Smooth muscle cell (in vitro differentiated cells): ENCODE measurements around the gene RPL36AL. TPM values are rescaled to one million over a fixed set of nuclear protein-coding genes. Genes with fewer than 3 reads are reported as not detected.
A peak's percentile ranks its signal among the peaks of the same experiment; 100 is the strongest.

ENCODE experiments used
- DNase-seq: peaks from one replicate; lab custom pipeline; 2025; ENCODE audit not compliant: unreplicated experiment; lab: John Stamatoyannopoulos, UW
- H2AFZ ChIP-seq: fragments of 200-600 bp; sonication (generic); 2 replicates; pipeline ENCODE4 v1.6.0; 2016; ENCODE audit warnings: antibody characterized with exemption, low read depth, mild to moderate bottlenecking
- H3F3A ChIP-seq: fragments of 200-600 bp; sonication (generic); 2 replicates; pipeline ENCODE4 v1.6.0; 2017; ENCODE audit warnings: antibody characterized with exemption, low read depth
- H3K27ac ChIP-seq: fragments of 200-600 bp; sonication (generic); 2 replicates; pipeline ENCODE4 v1.5.1; 2016; ENCODE audit warnings: low read depth, mild to moderate bottlenecking
- H3K27me3 ChIP-seq: fragments of 200-600 bp; sonication (generic); 2 replicates; pipeline ENCODE4 v1.6.1; 2016; ENCODE audit warnings: low read depth, mild to moderate bottlenecking
- H3K36me3 ChIP-seq: fragments of 200-600 bp; sonication (generic); 2 replicates; pipeline ENCODE4 v1.5.1; 2016; ENCODE audit warnings: low read depth
- H3K4me1 ChIP-seq: fragments of 200-600 bp; sonication (generic); 2 replicates; pipeline ENCODE4 v1.5.1; 2016; ENCODE audit warnings: low read depth
- H3K4me2 ChIP-seq: fragments of 200-600 bp; sonication (generic); 2 replicates; pipeline ENCODE4 v1.6.0; 2016; ENCODE audit warnings: mild to moderate bottlenecking
- H3K4me3 ChIP-seq: fragments of 200-600 bp; sonication (generic); 2 replicates; pipeline ENCODE4 v1.5.1; 2016; ENCODE audit warnings: mild to moderate bottlenecking
- H3K79me2 ChIP-seq: fragments of 200-600 bp; sonication (generic); 2 replicates; pipeline ENCODE4 v1.6.0; 2016; ENCODE audit warnings: low read depth, mild to moderate bottlenecking
- H3K9ac ChIP-seq: fragments of 200-600 bp; sonication (generic); 2 replicates; pipeline ENCODE4 v1.6.0; 2016; ENCODE audit warnings: low read depth
- H3K9me3 ChIP-seq: fragments of 200-600 bp; sonication (generic); replicated peaks from 2 replicates; pipeline ENCODE4 v1.5.1; 2016; ENCODE audit warnings: low read depth
- H4K20me1 ChIP-seq: fragments of 200-600 bp; sonication (generic); 2 replicates; pipeline ENCODE4 v1.6.0; 2016; ENCODE audit warnings: low read depth
- WGBS: methylation state at CpG from one replicate; pipeline ENCODE4 v1.1.7; 2016; ENCODE audit warnings: low lambda C conversion rate; 5-methylcytosine and 5-hydroxymethylcytosine counted together
- polyA plus RNA-seq: library from polyadenylated mRNA; unstranded; fragments of >200 nt; fragmentation: Nextera tagmentation; extraction: Ambion mirVana; gene quantifications from 2 replicates; pipeline ENCODE4 v1.2.1, GENCODE V29; 2016
- total RNA-seq: library from RNA; depleted of rRNA; stranded (reverse); fragments of >200 nt; gene quantifications from 2 replicates; pipeline ENCODE4 v1.2.3, GENCODE V29; 2014
- TF ChIP-seq, protein P1 (sequence below): fragments of 200-600 bp; sonication (generic); IDR thresholded peaks from 2 replicates; pipeline ENCODE4 v1.5.1; 2017; ENCODE audit warnings: borderline replicate concordance, mild to moderate bottlenecking, antibody characterized with exemption; ENCODE audit not compliant: insufficient read depth, poor library complexity, severe bottlenecking

The RPL36AL gene
- total and polyA plus RNA-seq, 2 experiments from 2014 or later = 228 to 279 TPM

- peak overlapping the region; percentile 100 for H3K27ac ChIP-seq
- H3K9me3 ChIP-seq = no peaks in the 10 kb centered on the region
- no peaks in the 10 kb centered on the region for H3K27me3 ChIP-seq
- H3K4me3 ChIP-seq = peak overlapping the region; percentile 62
- peaks cover 29% of the 10 kb centered on the region for H4K20me1 ChIP-seq
- H3K9ac ChIP-seq = peak overlapping the region; percentile 97
- peak; percentile 82 for DNase-seq
- peak overlapping the region; percentile 98 for H2AFZ ChIP-seq
- H3F3A ChIP-seq = peaks cover 12% of the 10 kb centered on the region
- peaks cover 72% of the 10 kb centered on the region for H3K79me2 ChIP-seq
- TF ChIP-seq, protein P1, sequence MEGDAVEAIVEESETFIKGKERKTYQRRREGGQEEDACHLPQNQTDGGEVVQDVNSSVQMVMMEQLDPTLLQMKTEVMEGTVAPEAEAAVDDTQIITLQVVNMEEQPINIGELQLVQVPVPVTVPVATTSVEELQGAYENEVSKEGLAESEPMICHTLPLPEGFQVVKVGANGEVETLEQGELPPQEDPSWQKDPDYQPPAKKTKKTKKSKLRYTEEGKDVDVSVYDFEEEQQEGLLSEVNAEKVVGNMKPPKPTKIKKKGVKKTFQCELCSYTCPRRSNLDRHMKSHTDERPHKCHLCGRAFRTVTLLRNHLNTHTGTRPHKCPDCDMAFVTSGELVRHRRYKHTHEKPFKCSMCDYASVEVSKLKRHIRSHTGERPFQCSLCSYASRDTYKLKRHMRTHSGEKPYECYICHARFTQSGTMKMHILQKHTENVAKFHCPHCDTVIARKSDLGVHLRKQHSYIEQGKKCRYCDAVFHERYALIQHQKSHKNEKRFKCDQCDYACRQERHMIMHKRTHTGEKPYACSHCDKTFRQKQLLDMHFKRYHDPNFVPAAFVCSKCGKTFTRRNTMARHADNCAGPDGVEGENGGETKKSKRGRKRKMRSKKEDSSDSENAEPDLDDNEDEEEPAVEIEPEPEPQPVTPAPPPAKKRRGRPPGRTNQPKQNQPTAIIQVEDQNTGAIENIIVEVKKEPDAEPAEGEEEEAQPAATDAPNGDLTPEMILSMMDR = peak; percentile 85
- peaks cover 9% of the 10 kb centered on the region for H3K4me1 ChIP-seq
- H3K36me3 ChIP-seq = no peaks in the 10 kb centered on the region
- WGBS = 1% methylated on average over 94 of the region's 101 CpGs
- peak overlapping the region; percentile 100 for H3K4me2 ChIP-seq
Measured at GRCh38 chr14:49633640-49634546, 13.5 kb upstream of the RPL36AL start.

- Histone ChIP-seq H3K9ac (no peak overlapping the region), H3K4me3 (no peak overlapping the region), H3K27ac (peak overlapping the region; percentile 15), H4K20me1 (peaks cover 49% of the 10 kb centered on the region), H3K9me3 (no peaks in the 10 kb centered on the region), H2AFZ (no peak overlapping the region), H3K27me3 (no peaks in the 10 kb centered on the region), H3K4me1 (peaks cover 26% of the 10 kb centered on the region), H3K36me3 (peaks cover 5% of the 10 kb centered on the region), H3K4me2 (peak overlapping the region; percentile 98), H3K79me2 (peaks cover 60% of the 10 kb centered on the region), H3F3A (peaks cover 11% of the 10 kb centered on the region)
- TF ChIP-seq, protein P1 = no peak
- WGBS = 83% methylated on average over 6 of the region's 6 CpGs
- DNase-seq = no peak
Measured at GRCh38 chr14:49623941-49624839, 3.8 kb upstream of the RPL36AL start.

DNA sequence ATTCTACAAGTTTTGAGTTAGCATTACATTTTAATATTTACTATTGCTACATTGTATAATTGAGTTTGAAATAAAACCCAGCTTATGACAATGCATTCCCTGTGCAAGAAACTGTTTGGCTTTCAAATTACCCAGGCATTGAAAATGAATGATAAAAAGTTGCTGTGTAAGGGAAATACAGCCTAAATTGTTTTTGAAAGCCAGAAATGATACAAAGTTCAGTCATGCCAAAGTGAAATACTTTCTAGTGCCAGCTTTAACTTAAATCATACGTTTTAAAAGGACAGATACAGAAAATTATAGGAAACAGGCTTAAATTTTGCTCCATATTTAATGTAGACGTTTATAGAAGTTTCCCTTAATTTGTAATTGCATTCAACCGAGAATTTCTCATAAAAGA lies 3.0 kb upstream of the RPL36AL start:
- Histone ChIP-seq H3K9me3 (no peaks in the 10 kb centered on the region), H2AFZ (no peak overlapping the region), H3K79me2 (peaks cover 62% of the 10 kb centered on the region), H3K9ac (no peak overlapping the region), H3K27me3 (no peaks in the 10 kb centered on the region), H4K20me1 (peaks cover 50% of the 10 kb centered on the region), H3K4me1 (peaks cover 34% of the 10 kb centered on the region), H3K4me3 (peak overlapping the region; percentile 91), H3F3A (peaks cover 19% of the 10 kb centered on the region), H3K27ac (no peak overlapping the region), H3K36me3 (peaks cover 5% of the 10 kb centered on the region), H3K4me2 (peak overlapping the region; percentile 98)
- no peak for DNase-seq
- TF ChIP-seq, protein P1 = no peak
- 61% methylated on average over 3 of the region's 3 CpGs for WGBS
